Naive thymus-derived CD4-positive, alpha-beta T cell (primary cell): ENCODE results near the gene ATP9A. TPM values are rescaled to one million over a fixed set of nuclear protein-coding genes. Genes with fewer than 3 reads are reported as not detected.
"Not testable (repeated sequence)": the region's sequence is repeated elsewhere in the genome, so short reads cannot be mapped to it uniquely, and the experiment has no call there.

Experiments
- ATAC-seq: fragments of 150-1000 bp; cut with Tn5 transposase; 2 replicates; pipeline ENCODE4 v1.10.0; 2021; ENCODE audit warnings: mild to moderate bottlenecking, moderate library complexity
- CTCF ChIA-PET: fragments of 350-600 bp; sonication (Branson Sonifier 250); formaldehyde crosslinking; loops from one replicate; lab custom pipeline; 2021; ENCODE audit warnings: antibody characterized with exemption; lab: Charles Lee
- POLR2A ChIA-PET: fragments of 350-600 bp; sonication (Branson Sonifier 250); formaldehyde crosslinking; loops from one replicate; lab custom pipeline; 2021; ENCODE audit warnings: antibody characterized with exemption, inconsistent platforms; lab: Charles Lee
- DNase-seq, 9 donors: peaks; one replicate each; pipeline versions ENCODE4 v3.0.0 to v3.0.0-alpha.2; 2020 to 2022; ENCODE audit warnings: mixed read lengths in 1 of 9
- H3K27ac ChIP-seq: one replicate; pipeline ENCODE4 v1.7.0; 2013; ENCODE audit warnings: mild to moderate bottlenecking, low read depth, low read length, moderate library complexity
- H3K27me3 ChIP-seq, 2 donors: one replicate each; pipeline ENCODE4 v1.7.0; 2013; ENCODE audit warnings: low read length in 2 of 2, mild to moderate bottlenecking in 2 of 2, moderate library complexity in 2 of 2; ENCODE audit not compliant: control insufficient read depth in 2 of 2, insufficient read depth in 2 of 2
- H3K36me3 ChIP-seq, 3 experiments: 1 replicate in 2 of 3; 2 replicates in 1 of 3; pipeline ENCODE4 v1.7.0; 2013; ENCODE audit warnings: low read length in 3 of 3, mild to moderate bottlenecking in 3 of 3, moderate library complexity in 1 of 3; ENCODE audit not compliant: insufficient read depth in 3 of 3, control insufficient read depth in 2 of 3
- H3K4me1 ChIP-seq, 2 donors: one replicate each; pipeline ENCODE4 v1.7.0; 2013; ENCODE audit warnings: low read length in 2 of 2, mild to moderate bottlenecking in 2 of 2, moderate library complexity in 1 of 2; ENCODE audit not compliant: control insufficient read depth in 2 of 2, insufficient read depth in 2 of 2
- H3K4me3 ChIP-seq: 2 replicates; pipeline ENCODE4 v1.7.0; 2013; ENCODE audit warnings: mild to moderate bottlenecking, low read length
- H3K9me3 ChIP-seq, 3 experiments: 1 replicate in 2 of 3; 2 replicates in 1 of 3; pipeline ENCODE4 v1.7.0; 2013; ENCODE audit warnings: low read length in 3 of 3; ENCODE audit not compliant: control insufficient read depth in 2 of 3
- H3K27ac Mint-ChIP-seq, 9 donors: one replicate each; pipeline ENCODE4 v1.8.0; 2020 to 2022; ENCODE audit warnings: mixed read lengths in 9 of 9, mild to moderate bottlenecking in 8 of 9, moderate library complexity in 5 of 9, inconsistent platforms in 2 of 9
- H3K27me3 Mint-ChIP-seq, 5 donors: one replicate each; pipeline ENCODE4 v1.8.0; 2021 to 2022; ENCODE audit warnings: mixed read lengths in 5 of 5, mild to moderate bottlenecking in 1 of 5
- H3K36me3 Mint-ChIP-seq, 5 donors: one replicate each; pipeline ENCODE4 v1.8.0; 2020 to 2022; ENCODE audit warnings: mixed read lengths in 5 of 5, mild to moderate bottlenecking in 3 of 5, inconsistent platforms in 1 of 5
- H3K4me1 Mint-ChIP-seq, 7 donors: one replicate each; pipeline ENCODE4 v1.8.0; 2020 to 2022; ENCODE audit warnings: mixed read lengths in 7 of 7, mild to moderate bottlenecking in 3 of 7, inconsistent platforms in 1 of 7
- H3K4me3 Mint-ChIP-seq, 10 donors: one replicate each; pipeline ENCODE4 v1.8.0; 2020 to 2022; ENCODE audit warnings: mild to moderate bottlenecking in 10 of 10, mixed read lengths in 10 of 10, moderate library complexity in 6 of 10, inconsistent platforms in 2 of 10
- H3K9me3 Mint-ChIP-seq, 11 donors: one replicate each; pipeline ENCODE4 v1.8.0; 2020 to 2022; ENCODE audit warnings: mixed read lengths in 11 of 11, mild to moderate bottlenecking in 4 of 11, inconsistent platforms in 1 of 11, moderate library complexity in 1 of 11
- intact Hi-C, 2 donors: fragments of 100-400 bp; cut with micrococcal nuclease; formaldehyde crosslinking; loops; one replicate each; pipeline ENCODE4 v1.15.1; 2023
- polyA plus RNA-seq, 2 donors: library from polyadenylated mRNA; unstranded; fragments of 300-500 nt; fragmentation: Illumina TruSeq; gene quantifications; one replicate each; pipeline ENCODE4 v1.2.3, GENCODE V29; 2021
- total RNA-seq, 6 experiments: library from RNA in 5 of 6; stranded (reverse) in 5 of 6; gene quantifications; 1 replicate in 5 of 6; 2 replicates in 1 of 6; pipeline ENCODE4 v1.2.3 and lab custom pipeline; 2021 to 2026

The ATP9A gene
- total and polyA plus RNA-seq, 7 experiments from 2014 or later, result 0.05 to 2.0 (median 0.83) TPM; not detected in 3

GRCh38 chr20:51745804-51746203 lies 22.4 kb downstream of the ATP9A start:
- peaks cover 0 to 5% (median 0%) of the 10 kb centered on the region in 11 donors for H3K9me3 Mint-ChIP-seq
- intact Hi-C loops, result no loop called here
- no peak overlapping the region for H3K4me3 Mint-ChIP-seq
- POLR2A ChIA-PET, result no interaction called here
- no peak overlapping the region for H3K27ac Mint-ChIP-seq
- CTCF ChIA-PET, result no interaction called here
- no peak for DNase-seq
- no peak overlapping the region for H3K27ac ChIP-seq
- no peaks in the 10 kb centered on the region for H3K36me3 ChIP-seq
- H3K4me3 ChIP-seq, result no peak overlapping the region
- no peaks in the 10 kb centered on the region for H3K27me3 ChIP-seq
- H3K36me3 Mint-ChIP-seq, result peaks cover 0 to 4% (median 0%) of the 10 kb centered on the region in 5 donors
- ATAC-seq, result no peak
- H3K27me3 Mint-ChIP-seq, result peaks cover 0 to 19% (median 8%) of the 10 kb centered on the region in 5 donors
- no peaks in the 10 kb centered on the region for H3K9me3 ChIP-seq
- peaks cover 0 to 8% (median 0%) of the 10 kb centered on the region in 7 donors for H3K4me1 Mint-ChIP-seq
- no peaks in the 10 kb centered on the region for H3K4me1 ChIP-seq

DNA sequence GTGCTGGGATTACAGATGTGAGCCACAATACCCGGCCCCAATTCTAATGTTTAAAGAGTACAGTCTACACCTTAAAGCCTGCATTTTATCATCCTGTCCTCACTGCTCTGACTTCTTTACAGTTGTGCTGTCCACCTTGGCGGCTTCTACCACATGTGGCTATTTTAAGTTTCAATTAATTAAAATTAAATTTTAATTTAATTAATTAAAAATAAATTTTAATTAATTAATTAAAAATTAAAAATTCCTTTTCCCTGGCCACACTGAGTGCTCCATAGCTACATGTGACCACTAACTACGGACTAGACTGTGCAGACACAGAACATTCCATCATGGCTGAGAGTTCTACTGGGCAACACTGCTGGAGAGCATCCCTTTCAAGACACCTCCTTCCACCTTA lies 27.4 kb downstream of the ATP9A start:
- no peak for ATAC-seq
- peaks cover 0 to 4% (median 0%) of the 10 kb centered on the region in 11 donors for H3K9me3 Mint-ChIP-seq
- H3K27ac ChIP-seq, result no peak overlapping the region
- H3K4me1 ChIP-seq, result no peaks in the 10 kb centered on the region
- no peak overlapping the region for H3K4me3 Mint-ChIP-seq
- H3K4me3 ChIP-seq, result no peak overlapping the region
- H3K27me3 ChIP-seq, result no peaks in the 10 kb centered on the region
- H3K36me3 Mint-ChIP-seq, result peaks cover 0 to 4% (median 0%) of the 10 kb centered on the region in 5 donors
- H3K36me3 ChIP-seq, result no peaks in the 10 kb centered on the region
- no peaks in the 10 kb centered on the region for H3K9me3 ChIP-seq
- no peak for DNase-seq
- intact Hi-C loops, result no loop called here
- POLR2A ChIA-PET, result no interaction called here
- no peak overlapping the region for H3K27ac Mint-ChIP-seq
- CTCF ChIA-PET, result no interaction called here
- H3K4me1 Mint-ChIP-seq, result peaks cover 0 to 5% (median 0%) of the 10 kb centered on the region in 7 donors
- peaks cover 0 to 16% (median 6%) of the 10 kb centered on the region in 5 donors for H3K27me3 Mint-ChIP-seq

DNA sequence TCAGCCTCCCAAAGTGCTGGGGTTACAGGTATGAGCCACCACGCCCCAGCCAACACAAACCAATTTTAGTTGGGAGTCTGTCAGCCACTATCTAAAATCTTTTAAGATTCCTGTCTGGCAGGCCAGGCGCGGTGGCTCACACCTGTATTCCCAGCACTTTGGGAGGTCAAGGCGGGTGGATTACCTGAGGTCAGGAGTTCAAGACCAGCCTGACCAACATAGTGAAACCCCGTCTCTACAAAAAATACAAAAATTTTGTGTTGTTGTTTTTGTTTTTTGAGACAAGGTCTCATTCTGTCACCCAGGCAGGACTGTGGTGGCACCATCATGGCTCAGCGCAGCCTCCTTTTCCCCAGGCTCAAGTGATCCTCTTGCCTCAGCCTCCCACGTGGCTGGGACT lies 27.9 kb downstream of the ATP9A start:
- ATAC-seq, H3K4me1 ChIP-seq, H3K4me1 Mint-ChIP-seq, DNase-seq, CTCF ChIA-PET, H3K9me3 ChIP-seq, H3K27ac Mint-ChIP-seq, H3K4me3 Mint-ChIP-seq, intact Hi-C loops, H3K27ac ChIP-seq, H3K27me3 ChIP-seq, H3K9me3 Mint-ChIP-seq, H3K36me3 Mint-ChIP-seq, POLR2A ChIA-PET, H3K36me3 ChIP-seq, H3K4me3 ChIP-seq: not testable (repeated sequence)
- peaks cover 0 to 15% (median 4%) of the 10 kb centered on the region in 5 donors for H3K27me3 Mint-ChIP-seq

DNA sequence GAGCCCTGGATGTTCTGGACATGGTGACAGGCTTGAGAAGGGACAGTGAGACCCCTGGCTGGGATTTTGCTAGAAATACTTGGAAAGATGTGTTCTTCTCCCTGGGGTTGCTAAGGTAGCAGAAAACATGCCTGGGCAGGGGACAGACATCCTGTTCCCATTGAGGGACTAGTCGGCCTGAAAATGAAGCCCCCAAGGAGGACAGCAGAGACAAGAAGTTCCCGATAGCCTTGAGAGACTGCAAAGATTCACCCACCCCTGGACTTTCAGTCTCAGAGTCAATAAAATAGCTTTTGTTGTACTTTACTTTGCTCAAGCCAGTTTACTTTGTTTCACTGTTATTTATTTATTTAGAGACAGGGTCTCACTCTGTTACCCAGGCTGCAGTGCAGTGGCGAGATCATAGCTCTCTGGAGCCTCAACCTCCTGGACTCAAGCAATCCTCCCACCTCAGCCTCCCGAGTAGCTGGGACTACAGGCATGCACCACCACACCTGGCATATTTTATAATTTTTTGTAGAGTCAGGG lies 28.4 kb downstream of the ATP9A start:
- H3K4me1 ChIP-seq, result no peaks in the 10 kb centered on the region
- H3K27me3 Mint-ChIP-seq, result peaks cover 0 to 14% (median 4%) of the 10 kb centered on the region in 5 donors
- H3K9me3 Mint-ChIP-seq, result no peaks in the 10 kb centered on the region
- H3K4me1 Mint-ChIP-seq, result peaks cover 0 to 5% (median 0%) of the 10 kb centered on the region in 7 donors
- ChIA-PET POLR2A (no interaction called here), CTCF (no interaction called here)
- no peaks in the 10 kb centered on the region for H3K9me3 ChIP-seq
- ATAC-seq, result no peak
- H3K27ac ChIP-seq, result no peak overlapping the region
- no peaks in the 10 kb centered on the region for H3K27me3 ChIP-seq
- H3K36me3 ChIP-seq, result no peaks in the 10 kb centered on the region
- intact Hi-C loops, result no loop called here
- no peak for DNase-seq
- H3K36me3 Mint-ChIP-seq, result no peaks in the 10 kb centered on the region
- no peak overlapping the region for H3K4me3 Mint-ChIP-seq
- no peak overlapping the region for H3K4me3 ChIP-seq
- no peak overlapping the region for H3K27ac Mint-ChIP-seq

- DNase-seq (no peak), ATAC-seq (no peak)
- H3K36me3 ChIP-seq, result no peaks in the 10 kb centered on the region
- no peaks in the 10 kb centered on the region for H3K27me3 ChIP-seq
- Mint-ChIP-seq H3K27me3 (peaks cover 0 to 9% (median 4%) of the 10 kb centered on the region in 5 donors), H3K36me3 (no peaks in the 10 kb centered on the region), H3K27ac (no peak overlapping the region), H3K9me3 (no peaks in the 10 kb centered on the region), H3K4me3 (no peak overlapping the region), H3K4me1 (peaks cover 0 to 5% (median 0%) of the 10 kb centered on the region in 7 donors)
- ChIA-PET POLR2A (no interaction called here), CTCF (no interaction called here)
- H3K9me3 ChIP-seq, result no peaks in the 10 kb centered on the region
- no peak overlapping the region for H3K4me3 ChIP-seq
- no peak overlapping the region for H3K27ac ChIP-seq
- no peaks in the 10 kb centered on the region for H3K4me1 ChIP-seq
- intact Hi-C loops, result no loop called here
Observed at GRCh38 chr20:51738877-51739447, 29.2 kb downstream of the ATP9A start.

DNA sequence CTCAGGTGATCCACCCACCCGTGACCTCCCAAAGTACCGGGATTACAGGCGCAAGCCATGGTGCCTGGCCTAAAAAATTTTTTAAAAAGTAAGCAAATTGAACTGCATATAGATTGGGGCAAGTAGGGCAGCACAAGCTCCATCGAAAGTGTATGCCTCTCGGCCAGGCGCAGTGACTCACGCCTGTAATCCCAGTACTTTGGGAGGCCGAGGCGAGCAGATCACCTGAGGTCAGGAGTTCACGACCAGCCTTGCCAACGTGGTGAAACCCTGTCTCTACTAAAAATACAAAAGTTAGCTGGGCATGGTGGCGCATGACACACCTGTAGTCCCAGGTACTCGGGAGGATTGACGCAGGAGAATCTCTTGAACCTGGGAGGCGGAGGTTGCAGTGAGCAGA lies 29.9 kb downstream of the ATP9A start:
- H3K4me1 Mint-ChIP-seq, H3K27me3 Mint-ChIP-seq, H3K4me3 Mint-ChIP-seq, intact Hi-C loops, H3K4me1 ChIP-seq, H3K27ac Mint-ChIP-seq, H3K9me3 ChIP-seq, POLR2A ChIA-PET, H3K36me3 Mint-ChIP-seq, H3K27me3 ChIP-seq, H3K27ac ChIP-seq, DNase-seq, ATAC-seq, H3K4me3 ChIP-seq, H3K9me3 Mint-ChIP-seq, H3K36me3 ChIP-seq, CTCF ChIA-PET: not testable (repeated sequence)

GRCh38 chr20:51736947-51737346 lies 31.2 kb downstream of the ATP9A start:
- H3K27me3 ChIP-seq, result no peaks in the 10 kb centered on the region
- Mint-ChIP-seq H3K27ac (no peak overlapping the region), H3K4me3 (no peak overlapping the region), H3K4me1 (peaks cover 0 to 4% (median 0%) of the 10 kb centered on the region in 7 donors), H3K36me3 (no peaks in the 10 kb centered on the region), H3K27me3 (peaks cover 0 to 10% (median 4%) of the 10 kb centered on the region in 5 donors), H3K9me3 (no peaks in the 10 kb centered on the region)
- no peaks in the 10 kb centered on the region for H3K4me1 ChIP-seq
- H3K4me3 ChIP-seq, result no peak overlapping the region
- no peaks in the 10 kb centered on the region for H3K9me3 ChIP-seq
- intact Hi-C loops, result no loop called here
- POLR2A ChIA-PET, result no interaction called here
- DNase-seq (no peak), ATAC-seq (no peak)
- H3K36me3 ChIP-seq, result no peaks in the 10 kb centered on the region
- H3K27ac ChIP-seq, result no peak overlapping the region
- CTCF ChIA-PET, result no interaction called here
